Measurements from ENCODE around the gene ZBTB16. TPM values are rescaled to one million over a fixed set of nuclear protein-coding genes. Genes with fewer than 3 reads are reported as not detected.

The ZBTB16 gene
- total and polyA plus RNA-seq, 2 of the 13 experiments (the other 11 are each of a cell fraction or from before 2014, with no cell fraction given) = not detected

GRCh38 chr11:114158421-114158820 lies 98.9 kb downstream of the ZBTB16 start (continued):
- TF ChIP-seq ZBTB21 (CRISPR knock-in tag; IDR thresholded peaks at IDR 0.05) (no peak), ZNF225 (CRISPR knock-in tag; IDR thresholded peaks at IDR 0.05) (no peak), THYN1 (CRISPR knock-in tag; IDR thresholded peaks at IDR 0.05; ENCODE audit: borderline replicate concordance, low read depth) (no peak), HINFP (CRISPR knock-in tag; IDR thresholded peaks at IDR 0.05; ENCODE audit: low read depth) (no peak), POGZ (CRISPR knock-in tag; IDR thresholded peaks at IDR 0.05) (no peak), JUNB (CRISPR knock-in tag; IDR thresholded peaks at IDR 0.05; ENCODE audit: borderline replicate concordance) (no peak)

GRCh38 chr11:114158886-114159285 lies 99.4 kb downstream of the ZBTB16 start:
- ATAC-seq (no peak), DNase-seq (ENCODE audit: low spot score) (no peak), FAIRE-seq (no peak)
- in situ Hi-C loops (cut with HindIII; ENCODE audit: extremely low pct_ligation_motif_present, low pct_unique_long_range_greater_than_20kb) = no loop called here
- ChIA-PET POLR2A (no interaction called here), CTCF (ENCODE audit: low intra/inter-chr PET ratio, low total read pairs) (no interaction called here)
- BruUV-seq (replicated peaks) = no TSS peak
- no peak overlapping the region for H3K4me3 ChIP-seq (replicated peaks in 1 of 3; ENCODE audit: insufficient read depth in 1 of 3, low read depth in 2 of 3, low read length in 3 of 3)
- H3K27ac ChIP-seq (ENCODE audit: extremely low read length, insufficient read depth, low read length) = no peak overlapping the region
- WGBS (ENCODE audit: low lambda C conversion rate) = 70% methylated on average over 7 of the region's 7 CpGs
- H3K4me1 ChIP-seq (ENCODE audit: insufficient read depth, low read length) = peaks cover 22% of the 10 kb centered on the region
- H3K27me3 ChIP-seq (ENCODE audit: control insufficient read depth in 1 of 2, insufficient read depth in 2 of 2, low read length in 2 of 2) = peaks cover 0 to 4% of the 10 kb centered on the region in 2 experiments; a peak in 2 of 5 replicates
- no peaks in the 10 kb centered on the region for H3K36me3 ChIP-seq (replicated peaks in 1 of 2; ENCODE audit: control insufficient read depth in 1 of 2, insufficient read depth in 2 of 2, low read length in 2 of 2)
- no peaks in the 10 kb centered on the region for H3K79me2 ChIP-seq (ENCODE audit: insufficient read depth, low read length)
- intact Hi-C loops (cut with micrococcal nuclease; ENCODE audit: unreplicated experiment) = no loop called here
- H4K20me1 ChIP-seq (ENCODE audit: insufficient read depth, low read length) = no peaks in the 10 kb centered on the region
- H3K4me2 ChIP-seq (ENCODE audit: low read depth, low read length) = no peak overlapping the region
- H3K9me3 ChIP-seq (ENCODE audit: low read length) = no peaks in the 10 kb centered on the region
- no peak overlapping the region for H3K9ac ChIP-seq (ENCODE audit: insufficient read depth, low read depth, low read length)
- H2AFZ ChIP-seq (ENCODE audit: low read length) = no peak overlapping the region
- TF ChIP-seq ZSCAN21 (CRISPR knock-in tag; IDR thresholded peaks at IDR 0.05; ENCODE audit: borderline replicate concordance) = no peak
- TF ChIP-seq FOXJ3 (CRISPR knock-in tag; IDR thresholded peaks at IDR 0.05; ENCODE audit: borderline replicate concordance) = no peak
- TF ChIP-seq IRF1 (CRISPR knock-in tag; IDR thresholded peaks at IDR 0.05; ENCODE audit: low read depth) = no peak
- TF ChIP-seq MNT (IDR thresholded peaks at IDR 0.05) = no peak
- no peak for TF ChIP-seq BRCA1 (CRISPR knock-in tag; IDR thresholded peaks at IDR 0.05)
- TF ChIP-seq SRSF4 (IDR thresholded peaks at IDR 0.05; ENCODE audit: low read depth, low read length, poor library complexity, severe bottlenecking) = no peak
- TF ChIP-seq DMTF1 (CRISPR knock-in tag; IDR thresholded peaks at IDR 0.05) = no peak
- TF ChIP-seq ZNF615 (CRISPR knock-in tag; IDR thresholded peaks at IDR 0.05; ENCODE audit: borderline replicate concordance) = no peak
- no peak for TF ChIP-seq KLF13 (CRISPR knock-in tag; IDR thresholded peaks at IDR 0.05)
- TF ChIP-seq FOXO1 (CRISPR knock-in tag; IDR thresholded peaks at IDR 0.05) = no peak
- TF ChIP-seq PHB2 (IDR thresholded peaks at IDR 0.05; ENCODE audit: partially characterized antibody) = no peak
- TF ChIP-seq PHF21A (CRISPR knock-in tag; IDR thresholded peaks at IDR 0.05) = no peak
- no peak for TF ChIP-seq ONECUT2 (CRISPR knock-in tag; IDR thresholded peaks at IDR 0.05)
- TF ChIP-seq KLF11 (CRISPR knock-in tag; IDR thresholded peaks at IDR 0.05) = no peak

Measured in HepG2 (cell line).